Keratinocyte (primary cell): ENCODE data around the gene VAV2.

Experiments
- EZH2 ChIP-seq: IDR thresholded peaks from one replicate; pipeline ENCODE4 v1.6.1; 2012; ENCODE audit warnings: inconsistent platforms, mild to moderate bottlenecking, low read length, moderate library complexity
- TF ChIP-seq, protein P1 (sequence below), 3 experiments: IDR thresholded peaks in 1 of 3; conservative IDR thresholded peaks in 1 of 3; optimal IDR thresholded peaks in 1 of 3; 2 replicates in 2 of 3; 3 replicates in 1 of 3; pipeline versions ENCODE3 to v1.5.1; 2011; ENCODE audit warnings: low read length in 3 of 3, mild to moderate bottlenecking in 3 of 3, moderate library complexity in 2 of 3, control low read depth in 1 of 3, inconsistent platforms in 1 of 3; ENCODE audit not compliant: insufficient read depth in 2 of 3; ENCODE audit errors: extremely low read depth in 1 of 3

DNA sequence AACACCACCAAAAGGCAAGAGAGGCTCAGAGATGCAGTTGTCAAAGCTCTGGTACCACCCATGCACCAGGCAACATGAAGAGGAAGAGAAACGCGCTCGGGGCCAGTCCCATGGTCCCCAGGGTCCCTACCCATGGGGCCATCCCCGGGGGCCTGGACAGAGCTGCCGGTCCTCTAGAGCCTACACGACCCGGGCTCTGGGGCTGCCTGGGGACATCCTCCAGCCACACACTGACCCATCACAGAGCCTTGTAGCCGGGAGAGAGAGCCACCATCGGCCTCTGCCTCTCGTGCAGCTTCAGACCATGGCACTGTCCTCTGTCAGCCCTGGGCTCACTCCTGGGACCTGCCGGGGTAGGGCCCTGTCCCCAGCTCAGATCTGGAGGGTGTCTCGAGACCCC, 23.7 kb downstream of the VAV2 start:
- TF ChIP-seq EZH2 = no peak
- TF ChIP-seq, protein P1, sequence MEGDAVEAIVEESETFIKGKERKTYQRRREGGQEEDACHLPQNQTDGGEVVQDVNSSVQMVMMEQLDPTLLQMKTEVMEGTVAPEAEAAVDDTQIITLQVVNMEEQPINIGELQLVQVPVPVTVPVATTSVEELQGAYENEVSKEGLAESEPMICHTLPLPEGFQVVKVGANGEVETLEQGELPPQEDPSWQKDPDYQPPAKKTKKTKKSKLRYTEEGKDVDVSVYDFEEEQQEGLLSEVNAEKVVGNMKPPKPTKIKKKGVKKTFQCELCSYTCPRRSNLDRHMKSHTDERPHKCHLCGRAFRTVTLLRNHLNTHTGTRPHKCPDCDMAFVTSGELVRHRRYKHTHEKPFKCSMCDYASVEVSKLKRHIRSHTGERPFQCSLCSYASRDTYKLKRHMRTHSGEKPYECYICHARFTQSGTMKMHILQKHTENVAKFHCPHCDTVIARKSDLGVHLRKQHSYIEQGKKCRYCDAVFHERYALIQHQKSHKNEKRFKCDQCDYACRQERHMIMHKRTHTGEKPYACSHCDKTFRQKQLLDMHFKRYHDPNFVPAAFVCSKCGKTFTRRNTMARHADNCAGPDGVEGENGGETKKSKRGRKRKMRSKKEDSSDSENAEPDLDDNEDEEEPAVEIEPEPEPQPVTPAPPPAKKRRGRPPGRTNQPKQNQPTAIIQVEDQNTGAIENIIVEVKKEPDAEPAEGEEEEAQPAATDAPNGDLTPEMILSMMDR (optimal IDR thresholded peaks at IDR 0.05 in 1 of 3, IDR thresholded peaks at IDR 0.05 in 1 of 3, conservative IDR thresholded peaks at IDR 0.05 in 1 of 3; ENCODE audit: extremely low read depth in 1 of 3, insufficient read depth in 2 of 3, low read length in 3 of 3) = no peak
